T-helper 9 cell (primary cell): ENCODE results near the gene ZNF554.
"Not testable (repeated sequence)": the region's sequence is repeated elsewhere in the genome, so short reads cannot be mapped to it uniquely, and the experiment has no call there.

Experiments
- DNase-seq: peaks from one replicate; pipeline ENCODE4 v3.0.0-alpha.2; 2020

The ZNF554 gene

DNA sequence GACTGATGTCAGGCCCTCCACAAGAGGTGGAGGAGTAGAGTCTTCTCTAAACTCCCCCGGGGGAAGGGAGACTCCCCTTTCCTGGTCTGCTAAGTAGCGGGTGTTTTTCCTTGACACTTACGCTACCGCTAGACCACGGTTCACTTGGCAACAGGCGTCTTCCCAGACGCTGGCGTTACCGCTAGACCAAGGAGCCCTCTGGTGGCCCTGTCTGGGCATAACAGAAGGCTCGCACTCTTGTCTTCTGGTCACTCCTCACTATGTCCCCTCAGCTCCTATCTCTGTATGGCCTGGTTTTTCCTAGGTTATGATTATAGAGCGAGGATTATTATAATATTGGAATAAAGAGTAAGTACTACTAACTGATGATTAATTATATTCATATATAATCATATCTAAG, 52.5 kb downstream of the ZNF554 start:
- DNase-seq: not testable (repeated sequence)

DNA sequence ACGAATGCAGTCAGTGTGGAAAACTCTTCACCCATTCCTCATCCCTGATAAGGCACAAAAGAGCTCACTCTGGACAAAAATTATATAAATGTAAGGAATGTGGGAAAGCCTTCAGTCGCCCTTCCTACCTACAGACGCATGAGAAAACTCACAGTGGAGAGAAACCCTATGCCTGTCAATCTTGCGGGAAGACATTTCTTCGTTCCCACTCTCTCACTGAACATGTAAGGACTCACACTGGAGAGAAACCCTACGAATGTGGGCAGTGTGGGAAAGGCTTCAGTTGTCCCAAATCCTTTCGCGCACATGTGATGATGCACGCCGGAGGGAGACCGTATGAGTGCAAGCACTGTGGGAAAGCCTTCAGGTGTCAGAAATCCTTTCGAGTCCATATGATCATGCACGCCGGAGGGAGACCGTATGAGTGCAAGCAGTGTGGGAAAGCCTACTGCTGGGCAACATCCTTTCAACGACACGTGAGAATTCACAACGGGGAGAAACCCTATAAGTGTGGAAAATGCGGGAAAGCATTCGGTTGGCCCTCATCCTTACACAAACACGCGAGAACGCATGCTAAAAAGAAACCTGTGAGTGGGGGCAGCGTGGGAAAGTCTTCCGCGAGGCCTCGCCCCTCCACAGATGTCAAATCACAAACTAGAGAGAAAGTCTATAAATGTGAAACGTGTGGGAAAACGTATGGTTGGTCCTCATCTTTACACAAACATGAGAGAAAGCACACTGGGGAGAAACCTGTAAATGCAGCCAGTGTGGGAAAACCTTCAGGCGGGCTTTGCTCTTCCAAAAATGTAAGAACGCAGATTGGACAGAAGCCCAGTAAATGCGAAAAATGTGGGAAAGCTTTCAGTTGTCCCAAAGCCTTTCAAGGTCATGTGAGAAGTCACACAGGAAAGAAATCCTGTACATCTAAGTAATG, 58.0 kb downstream of the ZNF554 start:
- DNase-seq: no peak

DNA sequence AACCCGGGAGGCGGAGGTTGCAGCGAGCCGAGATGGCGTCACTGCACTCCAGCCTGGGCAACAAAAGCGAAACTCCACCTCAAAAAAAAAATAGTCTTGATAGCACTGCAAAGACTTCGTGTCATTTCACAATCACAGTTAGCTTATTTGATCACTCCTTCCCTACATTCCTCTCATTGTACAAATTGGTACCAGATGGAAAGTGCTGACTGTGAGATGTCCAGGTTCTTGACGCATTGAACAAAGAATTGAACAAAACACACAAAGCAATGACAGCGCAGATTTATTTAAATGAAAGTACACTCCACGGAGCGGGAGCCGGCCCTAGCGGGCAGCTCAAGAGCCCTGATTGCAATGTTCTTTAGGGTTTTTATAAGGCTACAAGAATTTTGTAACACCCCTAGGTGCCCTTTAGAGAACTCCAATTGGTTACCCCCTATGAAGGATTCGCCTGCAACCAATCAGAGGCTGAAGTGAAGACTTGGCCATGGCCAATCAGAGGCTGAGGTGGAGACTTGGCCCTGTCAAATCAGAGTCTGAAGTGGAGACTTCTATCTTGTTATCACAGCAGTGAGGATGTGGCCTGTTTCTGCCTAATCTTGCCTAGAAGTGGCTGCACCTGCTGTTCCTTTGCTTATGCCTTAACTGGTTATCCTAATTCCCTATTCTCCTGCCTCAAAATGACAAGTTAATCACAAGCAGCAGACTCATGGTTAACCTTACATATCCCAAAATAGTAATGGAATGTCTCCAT, 64.2 kb downstream of the ZNF554 start:
- no peak for DNase-seq

DNA sequence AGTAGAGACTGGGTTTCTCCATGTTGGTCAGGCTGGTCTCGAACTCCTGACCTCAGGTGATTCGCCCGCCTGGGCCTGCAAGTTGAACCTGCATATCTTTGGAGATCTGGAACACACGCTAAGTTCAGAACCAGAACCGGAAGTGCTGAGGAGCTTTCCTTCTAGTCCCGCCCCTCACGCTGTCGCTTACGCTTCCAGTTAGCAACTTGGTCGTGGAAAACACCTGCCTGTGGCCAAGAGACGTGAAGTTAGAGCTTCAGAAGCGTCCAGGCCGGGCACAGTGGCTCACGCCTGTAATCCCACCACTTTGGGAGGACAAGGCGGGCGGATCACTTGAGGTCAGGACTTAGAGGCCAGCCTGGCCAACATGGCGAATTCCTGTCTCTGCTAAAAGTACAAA, 66.1 kb downstream of the ZNF554 start:
- DNase-seq: no peak
